GM12878 (cell line): ENCODE measurements around the gene POMC.

ENCODE experiments used
- CBFB ChIP-seq: IDR thresholded peaks from 2 replicates; pipeline ENCODE4 v1.6.1; 2016; ENCODE audit warnings: antibody characterized with exemption, low read depth
- CTCF ChIP-seq, 3 experiments: IDR thresholded peaks in 2 of 3; conservative IDR thresholded peaks in 1 of 3; 2 replicates each; pipeline ENCODE4 v1.5.1; 2011; ENCODE audit warnings: low read depth in 3 of 3, low read length in 3 of 3, mild to moderate bottlenecking in 3 of 3, control low read depth in 2 of 3, moderate library complexity in 2 of 3, inconsistent platforms in 1 of 3, mixed read lengths in 1 of 3; ENCODE audit not compliant: control insufficient read depth in 2 of 3, insufficient read depth in 1 of 3; ENCODE audit errors: extremely low read depth in 1 of 3
- POLR2A ChIP-seq: IDR thresholded peaks from 2 replicates; pipeline ENCODE4 v1.6.1; 2011; ENCODE audit warnings: low read depth, mild to moderate bottlenecking, low read length
- POLR2AphosphoS5 ChIP-seq: IDR thresholded peaks from 2 replicates; pipeline ENCODE4 v1.6.1; 2011; ENCODE audit warnings: mild to moderate bottlenecking, low read length, inconsistent platforms
- ZBTB11 ChIP-seq: fragments of 450-650 bp; formaldehyde crosslinking; IDR thresholded peaks from 2 replicates; pipeline ENCODE4 v1.5.0; 2022; ENCODE audit warnings: mild to moderate bottlenecking, missing genetic modification characterization

- no peak for TF ChIP-seq CTCF (IDR thresholded peaks at IDR 0.05 in 2 of 3, conservative IDR thresholded peaks at IDR 0.05 in 1 of 3; ENCODE audit: control insufficient read depth in 2 of 3, extremely low read depth in 1 of 3, insufficient read depth in 1 of 3, low read depth in 3 of 3, low read length in 3 of 3)
- TF ChIP-seq ZBTB11: no peak
- no peak for TF ChIP-seq POLR2A
- no peak for TF ChIP-seq POLR2AphosphoS5
- TF ChIP-seq CBFB: no peak
Observed at GRCh38 chr2:25197336-25198208, 29.2 kb upstream of the POMC start.
